Activated naive CD8-positive, alpha-beta T cell (primary cell): Measurements from ENCODE around the gene TRMU.

Experiments used
- H3K27ac Mint-ChIP-seq: one replicate; pipeline ENCODE4 v1.8.0; 2021; ENCODE audit warnings: mixed read lengths
- H3K27me3 Mint-ChIP-seq: one replicate; pipeline ENCODE4 v1.8.0; 2021; ENCODE audit warnings: mixed read lengths
- H3K36me3 Mint-ChIP-seq: one replicate; pipeline ENCODE4 v1.8.0; 2021; ENCODE audit warnings: mixed read lengths
- H3K4me1 Mint-ChIP-seq: one replicate; pipeline ENCODE4 v1.8.0; 2021; ENCODE audit warnings: low read depth, mixed read lengths
- H3K4me3 Mint-ChIP-seq: one replicate; pipeline ENCODE4 v1.8.0; 2021; ENCODE audit warnings: mild to moderate bottlenecking, mixed read lengths
- H3K9me3 Mint-ChIP-seq: one replicate; pipeline ENCODE4 v1.8.0; 2021; ENCODE audit warnings: low read depth, mixed read lengths

The TRMU gene

GRCh38 chr22:46320166-46320710, 15.3 kb upstream of the TRMU start:
- Mint-ChIP-seq H3K27me3 (no peaks in the 10 kb centered on the region), H3K36me3 (no peaks in the 10 kb centered on the region), H3K27ac (no peak overlapping the region), H3K4me1 (no peaks in the 10 kb centered on the region), H3K4me3 (no peak overlapping the region), H3K9me3 (no peaks in the 10 kb centered on the region)

- H3K27me3 Mint-ChIP-seq = no peaks in the 10 kb centered on the region
- H3K27ac Mint-ChIP-seq = no peak overlapping the region
- no peaks in the 10 kb centered on the region for H3K36me3 Mint-ChIP-seq
Measured at GRCh38 chr22:46320716-46321386, 14.7 kb upstream of the TRMU start.

GRCh38 chr22:46322711-46323110, 12.8 kb upstream of the TRMU start:
- Mint-ChIP-seq H3K36me3 (no peaks in the 10 kb centered on the region), H3K27me3 (no peaks in the 10 kb centered on the region), H3K4me3 (no peak overlapping the region), H3K9me3 (no peaks in the 10 kb centered on the region), H3K27ac (no peak overlapping the region), H3K4me1 (no peaks in the 10 kb centered on the region)

More at GRCh38 chr22:46320716-46321386, 14.7 kb upstream of the TRMU start:
- no peaks in the 10 kb centered on the region for H3K4me1 Mint-ChIP-seq
- no peak overlapping the region for H3K4me3 Mint-ChIP-seq
- H3K9me3 Mint-ChIP-seq = no peaks in the 10 kb centered on the region

GRCh38 chr22:46323162-46323561, 12.4 kb upstream of the TRMU start:
- no peak overlapping the region for H3K4me3 Mint-ChIP-seq
- H3K9me3 Mint-ChIP-seq = no peaks in the 10 kb centered on the region
- no peaks in the 10 kb centered on the region for H3K36me3 Mint-ChIP-seq
- no peaks in the 10 kb centered on the region for H3K27me3 Mint-ChIP-seq
- no peak overlapping the region for H3K27ac Mint-ChIP-seq
- no peaks in the 10 kb centered on the region for H3K4me1 Mint-ChIP-seq

- no peaks in the 10 kb centered on the region for H3K27me3 Mint-ChIP-seq
- no peak overlapping the region for H3K27ac Mint-ChIP-seq
- H3K9me3 Mint-ChIP-seq = no peaks in the 10 kb centered on the region
- H3K4me1 Mint-ChIP-seq = no peaks in the 10 kb centered on the region
- no peaks in the 10 kb centered on the region for H3K36me3 Mint-ChIP-seq
- no peak overlapping the region for H3K4me3 Mint-ChIP-seq
Measured at GRCh38 chr22:46326066-46326680, 9.3 kb upstream of the TRMU start.

GRCh38 chr22:46327691-46328465, 7.6 kb upstream of the TRMU start:
- no peaks in the 10 kb centered on the region for H3K36me3 Mint-ChIP-seq
- H3K4me3 Mint-ChIP-seq = no peak overlapping the region
- no peaks in the 10 kb centered on the region for H3K4me1 Mint-ChIP-seq
- H3K27ac Mint-ChIP-seq = no peak overlapping the region
- no peaks in the 10 kb centered on the region for H3K9me3 Mint-ChIP-seq
- no peaks in the 10 kb centered on the region for H3K27me3 Mint-ChIP-seq

- no peaks in the 10 kb centered on the region for H3K4me1 Mint-ChIP-seq
- no peak overlapping the region for H3K27ac Mint-ChIP-seq
- no peaks in the 10 kb centered on the region for H3K36me3 Mint-ChIP-seq
- H3K9me3 Mint-ChIP-seq = no peaks in the 10 kb centered on the region
- H3K27me3 Mint-ChIP-seq = no peaks in the 10 kb centered on the region
- no peak overlapping the region for H3K4me3 Mint-ChIP-seq
Measured at GRCh38 chr22:46328797-46329196, 6.7 kb upstream of the TRMU start.

GRCh38 chr22:46329616-46330015, 5.9 kb upstream of the TRMU start:
- no peaks in the 10 kb centered on the region for H3K9me3 Mint-ChIP-seq
- H3K27me3 Mint-ChIP-seq = no peaks in the 10 kb centered on the region
- H3K27ac Mint-ChIP-seq = no peak overlapping the region
- H3K36me3 Mint-ChIP-seq = no peaks in the 10 kb centered on the region
- peaks cover 3% of the 10 kb centered on the region for H3K4me1 Mint-ChIP-seq
- no peak overlapping the region for H3K4me3 Mint-ChIP-seq

GRCh38 chr22:46330426-46330825, 5.1 kb upstream of the TRMU start:
- Mint-ChIP-seq H3K27me3 (no peaks in the 10 kb centered on the region), H3K4me3 (no peak overlapping the region), H3K9me3 (no peaks in the 10 kb centered on the region), H3K36me3 (no peaks in the 10 kb centered on the region), H3K27ac (no peak overlapping the region), H3K4me1 (peaks cover 7% of the 10 kb centered on the region)

GRCh38 chr22:46331496-46331895, 4.0 kb upstream of the TRMU start:
- Mint-ChIP-seq H3K27me3 (no peaks in the 10 kb centered on the region), H3K9me3 (no peaks in the 10 kb centered on the region), H3K27ac (no peak overlapping the region), H3K4me1 (peaks cover 9% of the 10 kb centered on the region), H3K36me3 (peaks cover under 1% of the 10 kb centered on the region), H3K4me3 (no peak overlapping the region)

- peak overlapping the region; percentile 98 for H3K4me3 Mint-ChIP-seq
- no peaks in the 10 kb centered on the region for H3K9me3 Mint-ChIP-seq
- peaks cover 42% of the 10 kb centered on the region for H3K4me1 Mint-ChIP-seq
- no peaks in the 10 kb centered on the region for H3K27me3 Mint-ChIP-seq
- H3K27ac Mint-ChIP-seq = peak overlapping the region; percentile 95
- H3K36me3 Mint-ChIP-seq = peaks cover 9% of the 10 kb centered on the region
Measured at GRCh38 chr22:46336119-46337078, 885 bp downstream of the TRMU start.

GRCh38 chr22:46337870-46338269, 2.4 kb downstream of the TRMU start:
- H3K27me3 Mint-ChIP-seq = no peaks in the 10 kb centered on the region
- H3K9me3 Mint-ChIP-seq = no peaks in the 10 kb centered on the region
- peak overlapping the region; percentile 61 for H3K4me3 Mint-ChIP-seq
- peaks cover 42% of the 10 kb centered on the region for H3K4me1 Mint-ChIP-seq
- peaks cover 9% of the 10 kb centered on the region for H3K36me3 Mint-ChIP-seq
- no peak overlapping the region for H3K27ac Mint-ChIP-seq

GRCh38 chr22:46338636-46339035, 3.1 kb downstream of the TRMU start:
- peaks cover 43% of the 10 kb centered on the region for H3K4me1 Mint-ChIP-seq
- no peaks in the 10 kb centered on the region for H3K9me3 Mint-ChIP-seq
- H3K36me3 Mint-ChIP-seq = peaks cover 9% of the 10 kb centered on the region
- H3K27me3 Mint-ChIP-seq = no peaks in the 10 kb centered on the region
- H3K4me3 Mint-ChIP-seq = peak overlapping the region; percentile 39
- peak overlapping the region; percentile 61 for H3K27ac Mint-ChIP-seq

GRCh38 chr22:46339956-46340355, 4.4 kb downstream of the TRMU start:
- no peak overlapping the region for H3K4me3 Mint-ChIP-seq
- H3K27me3 Mint-ChIP-seq = no peaks in the 10 kb centered on the region
- H3K4me1 Mint-ChIP-seq = peaks cover 42% of the 10 kb centered on the region
- no peak overlapping the region for H3K27ac Mint-ChIP-seq
- peaks cover 12% of the 10 kb centered on the region for H3K36me3 Mint-ChIP-seq
- no peaks in the 10 kb centered on the region for H3K9me3 Mint-ChIP-seq
